ENCODE results near the gene BCAP29.
A peak's percentile ranks its signal among the peaks of the same experiment; 100 is the strongest.
"Not testable (repeated sequence)": the region's sequence is repeated elsewhere in the genome, so short reads cannot be mapped to it uniquely, and the experiment has no call there.

Gene BCAP29

GRCh38 chr7:107628461-107629064 lies 48.5 kb downstream of the BCAP29 start:
- DNase-seq, result no peak

DNA sequence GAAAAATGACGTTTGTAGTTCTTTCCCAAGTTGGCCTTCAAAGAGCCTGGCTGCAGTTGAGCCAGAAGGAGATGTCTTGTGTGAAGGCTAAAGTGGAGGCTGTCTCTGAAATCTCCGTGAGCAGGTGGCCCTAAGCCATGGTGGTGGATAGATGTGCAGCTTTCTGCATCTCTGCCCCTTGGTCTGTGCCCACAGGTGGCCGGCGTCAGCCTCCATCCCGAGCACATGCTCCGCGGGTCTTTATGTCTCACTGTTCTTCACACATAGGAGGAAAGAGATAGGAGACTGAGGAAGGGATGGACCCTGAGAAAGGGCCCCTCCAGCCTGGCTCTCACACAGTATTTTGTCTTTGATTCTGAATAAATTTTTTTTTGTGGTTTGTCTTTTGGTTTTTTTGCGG lies 50.3 kb downstream of the BCAP29 start:
- DNase-seq, result no peak

GRCh38 chr7:107631588-107632491 lies 51.8 kb downstream of the BCAP29 start:
- no peak for DNase-seq

- no peak for DNase-seq
Observed at GRCh38 chr7:107632492-107632865, 52.4 kb downstream of the BCAP29 start.

DNA sequence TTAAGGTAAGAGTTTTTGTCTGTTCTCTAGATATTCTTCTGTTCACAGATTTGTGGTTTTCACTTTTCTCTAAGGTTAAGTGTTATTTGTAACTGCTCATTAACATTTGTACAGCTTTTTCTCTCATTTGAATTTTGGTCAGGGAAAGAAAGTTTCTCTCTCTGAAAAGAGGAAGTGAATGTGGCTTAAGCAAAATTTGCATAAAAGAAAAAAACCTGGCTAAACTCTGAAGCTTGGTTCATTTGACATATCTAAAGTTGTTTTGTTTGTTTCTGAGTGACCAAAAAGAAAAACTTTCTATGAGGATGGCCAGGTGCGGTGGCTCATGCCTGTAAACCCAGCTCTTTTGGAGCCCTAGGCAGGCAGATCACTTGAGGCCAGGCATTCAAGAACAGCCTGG lies 58.5 kb downstream of the BCAP29 start:
- DNase-seq, result no peak

GRCh38 chr7:107639070-107639469 lies 59.0 kb downstream of the BCAP29 start:
- DNase-seq, result not testable (repeated sequence)

DNA sequence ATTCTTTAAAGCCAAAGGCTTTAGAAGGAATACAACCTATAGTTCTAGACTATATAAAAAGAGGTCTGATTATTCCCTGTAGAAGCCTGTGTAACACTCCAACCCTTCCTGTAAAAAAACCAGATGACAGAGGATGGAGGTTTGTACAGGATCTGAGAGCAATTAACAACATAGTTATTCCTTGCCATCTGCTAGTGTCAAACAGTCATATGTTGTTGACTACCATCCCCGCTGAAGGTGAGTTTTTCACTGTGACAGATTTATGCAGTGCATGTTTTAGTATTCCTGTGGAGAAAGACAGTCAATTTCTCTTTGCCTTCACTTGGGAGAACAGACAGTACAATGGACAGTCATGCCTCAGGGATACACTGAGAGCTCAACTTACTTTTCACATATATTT lies 61.6 kb downstream of the BCAP29 start:
- no peak for DNase-seq

GRCh38 chr7:107642501-107642900 lies 62.5 kb downstream of the BCAP29 start:
- DNase-seq, result no peak

- no peak for DNase-seq
Observed at GRCh38 chr7:107643407-107643806, 63.4 kb downstream of the BCAP29 start.

DNA sequence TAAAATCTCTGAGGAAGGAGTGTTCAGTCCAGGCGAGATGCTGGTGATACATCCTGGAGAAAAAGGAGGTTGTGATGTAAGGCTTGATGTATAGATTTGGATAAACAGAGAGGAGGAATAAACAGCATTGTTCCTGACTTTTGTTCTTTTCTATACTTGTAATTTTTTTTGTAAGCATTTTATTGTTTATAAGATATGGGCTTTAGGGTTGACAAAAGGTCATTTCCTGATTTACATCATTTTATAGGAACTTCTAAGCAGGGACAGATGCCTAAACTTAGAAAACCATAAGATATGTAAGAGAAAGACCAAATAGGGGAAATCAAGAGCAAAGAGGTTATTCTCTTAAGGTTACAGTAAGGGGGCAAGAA lies 63.9 kb downstream of the BCAP29 start:
- no peak for DNase-seq

DNA sequence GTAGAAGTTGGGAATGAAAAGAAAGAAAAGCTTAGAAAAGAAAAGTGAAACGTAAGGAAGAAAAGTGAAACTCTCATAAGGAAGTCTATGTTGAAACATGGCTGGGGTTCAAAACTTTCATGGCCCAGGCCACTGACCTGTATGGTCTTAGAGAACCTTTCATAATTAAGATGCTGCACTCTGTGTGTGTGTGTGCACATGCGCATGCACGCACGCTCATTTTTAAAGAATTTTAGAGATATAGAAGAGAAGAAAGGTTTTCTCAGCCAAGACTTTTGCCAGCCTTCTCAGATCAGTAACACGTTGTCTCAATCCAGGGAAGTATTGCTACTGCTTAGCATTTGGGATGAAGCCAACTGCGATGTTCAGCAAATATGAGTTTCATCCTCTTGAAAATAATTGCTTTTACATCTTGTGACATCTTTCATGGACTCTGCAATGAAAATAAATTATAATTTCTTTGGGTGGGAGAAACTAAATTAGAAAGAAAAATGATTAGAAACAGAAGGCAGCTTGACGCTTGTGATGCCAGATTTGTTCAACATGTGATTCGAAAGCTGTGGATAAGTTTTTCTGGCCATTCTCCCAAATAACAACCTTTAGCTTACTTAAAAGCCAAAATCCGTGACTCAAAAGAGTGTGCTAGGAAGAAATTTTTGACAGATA lies 64.4 kb downstream of the BCAP29 start:
- DNase-seq, result no peak

DNA sequence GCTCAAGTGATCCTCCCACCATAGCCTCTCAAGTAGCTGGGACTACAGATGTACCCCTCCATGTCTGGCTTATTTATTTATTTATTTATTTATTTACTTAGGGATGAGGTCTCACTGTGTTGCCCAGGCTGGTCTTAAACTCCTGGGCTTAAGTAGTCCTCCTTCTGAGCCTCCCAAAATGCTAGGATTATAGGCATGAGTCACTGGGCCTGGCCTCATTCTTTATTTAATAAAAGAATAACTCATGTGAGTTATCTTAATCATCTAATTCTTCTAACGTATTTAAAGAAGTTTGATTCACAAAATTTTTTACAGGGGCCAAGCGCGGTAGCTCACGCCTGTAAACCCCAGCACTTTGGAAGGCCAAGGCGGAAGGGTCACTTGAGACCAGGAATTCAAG lies 72.6 kb downstream of the BCAP29 start:
- DNase-seq, result no peak

- DNase-seq, result no peak
Observed at GRCh38 chr7:107658467-107658866, 78.4 kb downstream of the BCAP29 start.

DNA sequence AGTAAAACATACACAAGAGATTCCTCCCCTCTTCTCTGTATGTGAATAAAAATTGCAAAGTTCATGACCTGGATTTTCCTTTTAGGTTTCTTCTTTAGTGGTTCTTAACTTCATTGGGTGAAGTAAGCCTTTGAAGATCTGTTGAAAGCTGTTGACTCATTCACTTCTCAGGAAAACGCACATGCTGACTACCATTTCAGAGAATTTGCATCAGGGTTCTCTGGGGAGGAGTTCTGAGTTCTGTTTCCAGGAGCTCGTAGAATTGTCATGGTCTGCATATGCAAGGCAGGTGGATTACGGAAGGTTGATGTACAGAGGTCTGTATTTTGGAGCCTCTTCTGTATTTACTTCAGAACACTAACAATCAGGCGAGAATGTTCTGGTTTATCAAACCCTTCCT lies 79.6 kb downstream of the BCAP29 start:
- DNase-seq, result no peak

DNA sequence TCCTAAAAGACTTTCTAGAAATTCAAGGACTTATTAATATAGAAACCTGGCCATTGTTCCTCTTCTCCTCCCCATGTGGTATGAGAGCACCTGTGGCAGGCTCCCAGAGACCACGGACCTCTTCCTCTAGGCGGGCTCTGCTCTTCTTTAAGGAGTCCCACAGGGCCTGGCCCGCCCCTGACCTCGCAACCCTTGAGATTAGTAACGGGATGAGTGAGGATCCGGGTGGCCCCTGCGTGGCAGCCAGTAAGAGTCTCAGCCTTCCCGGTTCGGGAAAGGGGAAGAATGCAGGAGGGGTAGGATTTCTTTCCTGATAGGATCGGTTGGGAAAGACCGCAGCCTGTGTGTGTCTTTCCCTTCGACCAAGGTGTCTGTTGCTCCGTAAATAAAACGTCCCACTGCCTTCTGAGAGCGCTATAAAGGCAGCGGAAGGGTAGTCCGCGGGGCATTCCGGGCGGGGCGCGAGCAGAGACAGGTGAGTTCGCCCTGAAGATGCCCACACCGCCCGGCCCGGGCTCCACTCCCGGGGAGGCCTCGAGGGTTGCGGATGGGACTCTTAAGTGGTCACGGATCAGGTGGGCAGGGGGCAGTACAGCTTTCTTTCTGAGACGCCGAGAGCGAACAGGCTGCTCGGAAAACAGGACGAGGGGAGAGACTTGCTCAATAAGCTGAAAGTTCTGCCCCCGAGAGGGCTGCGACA lies 80.5 kb downstream of the BCAP29 start, which contains the start of gene SLC26A4:
SLC26A4 (plus strand) TSS at position 448 of the 700 bp plus-strand sequence. CDS start 814 bp downstream, outside the sequence.
- DNase-seq, result no peak

DNA sequence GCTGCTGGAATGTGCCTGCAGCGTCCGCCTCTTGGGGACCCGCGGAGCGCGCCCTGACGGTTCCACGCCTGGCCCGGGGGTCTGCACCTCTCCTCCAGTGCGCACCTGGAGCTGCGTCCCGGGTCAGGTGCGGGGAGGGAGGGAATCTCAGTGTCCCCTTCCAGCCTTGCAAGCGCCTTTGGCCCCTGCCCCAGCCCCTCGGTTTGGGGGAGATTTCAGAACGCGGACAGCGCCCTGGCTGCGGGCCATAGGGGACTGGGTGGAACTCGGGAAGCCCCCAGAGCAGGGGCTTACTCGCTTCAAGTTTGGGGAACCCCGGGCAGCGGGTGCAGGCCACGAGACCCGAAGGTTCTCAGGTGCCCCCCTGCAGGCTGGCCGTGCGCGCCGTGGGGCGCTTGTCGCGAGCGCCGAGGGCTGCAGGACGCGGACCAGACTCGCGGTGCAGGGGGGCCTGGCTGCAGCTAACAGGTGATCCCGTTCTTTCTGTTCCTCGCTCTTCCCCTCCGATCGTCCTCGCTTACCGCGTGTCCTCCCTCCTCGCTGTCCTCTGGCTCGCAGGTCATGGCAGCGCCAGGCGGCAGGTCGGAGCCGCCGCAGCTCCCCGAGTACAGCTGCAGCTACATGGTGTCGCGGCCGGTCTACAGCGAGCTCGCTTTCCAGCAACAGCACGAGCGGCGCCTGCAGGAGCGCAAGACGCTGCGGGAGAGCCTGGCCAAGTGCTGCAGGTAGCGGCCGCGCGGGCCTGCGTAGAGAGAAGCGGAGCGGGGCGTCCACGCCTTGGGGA lies 81.2 kb downstream of the BCAP29 start:
- DNase-seq, result peak; percentile 12

DNA sequence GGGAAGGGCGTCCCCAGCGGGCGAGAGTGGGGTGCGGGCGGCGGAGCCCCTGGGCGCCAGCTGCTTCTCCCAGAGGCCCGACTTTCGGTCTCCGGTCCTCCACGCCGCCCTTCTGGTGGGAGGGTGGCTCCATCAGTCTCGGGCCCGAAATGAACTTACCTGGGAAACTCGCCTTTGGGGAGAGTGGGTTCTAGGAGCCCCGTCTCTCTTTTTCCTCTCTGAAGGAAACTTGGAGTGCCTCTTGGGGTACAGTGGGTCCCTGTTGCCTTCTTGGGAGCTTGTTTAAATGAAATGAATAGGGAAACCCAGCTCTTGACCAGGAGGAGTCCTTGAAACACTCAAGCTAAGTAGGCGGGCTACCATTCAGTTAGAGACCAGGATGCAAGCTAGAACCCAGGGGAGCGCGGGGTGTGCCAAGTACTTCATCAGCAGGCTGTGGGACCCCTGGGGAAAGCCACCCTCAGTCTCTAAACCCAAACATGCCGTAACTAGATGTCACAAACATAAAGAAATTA lies 81.9 kb downstream of the BCAP29 start:
- DNase-seq, result no peak

- no peak for DNase-seq
Observed at GRCh38 chr7:107663196-107663595, 83.2 kb downstream of the BCAP29 start.

GRCh38 chr7:107666790-107667189 lies 86.7 kb downstream of the BCAP29 start:
- no peak for DNase-seq

GRCh38 chr7:107667341-107667740 lies 87.3 kb downstream of the BCAP29 start:
- DNase-seq, result no peak

DNA sequence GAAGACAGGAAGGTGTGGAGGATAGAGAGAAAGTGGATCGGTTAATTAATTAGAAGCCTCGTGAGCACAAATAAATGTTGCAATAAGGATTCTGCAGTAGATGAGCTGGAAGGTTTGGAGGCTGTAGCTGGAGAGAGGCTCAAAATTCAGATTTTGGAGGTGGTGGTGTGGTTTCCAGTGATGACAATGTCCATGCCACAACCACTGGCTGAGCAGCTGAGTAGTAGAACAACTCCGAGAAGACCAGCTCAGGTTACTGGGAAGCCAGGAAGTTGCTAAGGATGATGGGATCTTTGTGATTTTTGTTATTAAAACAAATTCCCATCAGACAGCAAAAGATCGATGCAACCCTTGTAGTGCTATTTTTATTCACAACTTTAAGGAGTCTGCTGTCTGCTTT lies 88.2 kb downstream of the BCAP29 start:
- DNase-seq, result no peak

Measured in activated CD4-positive, alpha-beta T cell treated with anti-CD3 and anti-CD28 coated beads for 1 hour (primary cell).